K562 (cell line): ENCODE results near the gene NRXN2. TPM values are rescaled to one million over a fixed set of nuclear protein-coding genes. Genes with fewer than 3 reads are reported as not detected.

Experiments
- ATAC-seq: fragments of 200-7000 bp; cut with Tn5 transposase; 3 replicates; pipeline ENCODE4 v1.9.1; 2020; ENCODE audit warnings: moderate library complexity
- BruUV-seq: library from RNA; stranded (reverse); fragments of 400-500 nt; replicated peaks from 2 replicates; lab custom pipeline; 2021; lab: Mats Ljungman, UMichigan
- CTCF ChIA-PET: fragments of 300-600 bp; formaldehyde crosslinking; extraction: SDS; loops from one replicate; lab custom pipeline; 2021; ENCODE audit warnings: low intra/inter-chr PET ratio; lab: Yijun Ruan, JAX
- POLR2A ChIA-PET: fragments of 300-600, 350-650 bp; sonication (Branson Sonifier 250); formaldehyde crosslinking; extraction: SDS; loops from one replicate; lab custom pipeline; 2021; ENCODE audit warnings: antibody characterized with exemption, inconsistent platforms; lab: Yijun Ruan, JAX
- DNase-seq, 4 experiments: peaks; one replicate each; pipeline versions ENCODE4 v3.0.0 to v3.0.0-alpha.2; 2011 to 2018; ENCODE audit warnings: low spot score in 3 of 4, mixed read lengths in 3 of 4; ENCODE audit errors: extremely low read depth in 1 of 4
- FAIRE-seq: peaks from 2 replicates; lab custom pipeline; 2011; peaks lifted over from hg19 to GRCh38; lab: Jason Lieb, UNC
- H2AFZ ChIP-seq: 2 replicates; pipeline ENCODE4 v1.6.0; 2011; ENCODE audit warnings: low read depth, low read length, control low read depth, inconsistent platforms
- H3K27ac ChIP-seq: fragments of 200-600 bp; 3 replicates; pipeline ENCODE4 v1.8.0; 2011; ENCODE audit warnings: low read depth, mild to moderate bottlenecking, control low read depth, inconsistent platforms, low read length, moderate library complexity, mixed read lengths; ENCODE audit errors: extremely low read depth
- H3K27me3 ChIP-seq, 2 experiments: fragments of 300-600 bp in 1 of 2; 2 replicates in 1 of 2; 3 replicates in 1 of 2; pipeline versions ENCODE4 v1.6.0 to v1.8.0; 2011; ENCODE audit warnings: inconsistent platforms in 2 of 2, low read length in 2 of 2, mild to moderate bottlenecking in 1 of 2, mixed read lengths in 1 of 2, moderate library complexity in 1 of 2; ENCODE audit not compliant: control insufficient read depth in 2 of 2, insufficient read depth in 2 of 2
- H3K36me3 ChIP-seq: fragments of 300-600 bp; 3 replicates; pipeline ENCODE4 v1.8.0; 2011; ENCODE audit warnings: mild to moderate bottlenecking, low read length, inconsistent platforms; ENCODE audit not compliant: control insufficient read depth, insufficient read depth
- H3K4me1 ChIP-seq, 2 experiments: fragments of 200-600 bp in 1 of 2; replicated peaks in 1 of 2; 2 replicates in 1 of 2; 3 replicates in 1 of 2; pipeline versions ENCODE4 v1.5.1 to v1.8.0; 2011; ENCODE audit warnings: inconsistent platforms in 2 of 2, low read length in 2 of 2, mild to moderate bottlenecking in 1 of 2, mixed read lengths in 1 of 2, moderate library complexity in 1 of 2; ENCODE audit not compliant: control insufficient read depth in 2 of 2, insufficient read depth in 2 of 2
- H3K4me2 ChIP-seq: 2 replicates; pipeline ENCODE4 v1.6.1; 2011; ENCODE audit warnings: low read length, control low read depth, inconsistent platforms, mixed read lengths; ENCODE audit not compliant: insufficient read depth
- H3K4me3 ChIP-seq: fragments of 200-600 bp; sonication (generic), shearing (Covaris generic); 2 replicates; pipeline ENCODE4 v1.5.1; 2016; ENCODE audit warnings: control low read depth, inconsistent platforms
- H3K79me2 ChIP-seq: fragments of 200-600 bp; 3 replicates; pipeline ENCODE4 v1.8.0; 2011; ENCODE audit warnings: low read length, inconsistent platforms; ENCODE audit not compliant: control insufficient read depth, insufficient read depth
- H3K9ac ChIP-seq, 2 experiments: 2 replicates each; pipeline versions ENCODE4 v1.6.0 to v1.6.1; 2011; ENCODE audit warnings: low read depth in 2 of 2, low read length in 2 of 2, control low read depth in 1 of 2, inconsistent platforms in 1 of 2, mild to moderate bottlenecking in 1 of 2, mixed read lengths in 1 of 2; ENCODE audit not compliant: insufficient read depth in 1 of 2
- H3K9me1 ChIP-seq: one replicate; pipeline ENCODE4 v1.6.0; 2011; ENCODE audit warnings: inconsistent platforms, mild to moderate bottlenecking, low read length, moderate library complexity; ENCODE audit not compliant: control insufficient read depth, insufficient read depth
- H3K9me3 ChIP-seq: replicated peaks from 2 replicates; pipeline ENCODE4 v1.5.1; 2011; ENCODE audit warnings: low read depth, low read length, inconsistent platforms; ENCODE audit not compliant: control insufficient read depth, insufficient read depth
- H4K20me1 ChIP-seq: replicated peaks from 2 replicates; pipeline ENCODE4 v1.6.1; 2011; ENCODE audit warnings: low read length, inconsistent platforms, mixed read lengths; ENCODE audit not compliant: control insufficient read depth, insufficient read depth
- HDAC1 ChIP-seq, 2 experiments: fragments of 450-650 bp; IDR thresholded peaks; 2 replicates each; pipeline ENCODE4 v1.6.1; 2016 to 2017; ENCODE audit warnings: inconsistent platforms in 1 of 2, mild to moderate bottlenecking in 1 of 2, moderate library complexity in 1 of 2
- L3MBTL2 ChIP-seq: fragments of 450-650 bp; IDR thresholded peaks from 2 replicates; pipeline ENCODE4 v1.6.1; 2016; ENCODE audit warnings: mild to moderate bottlenecking, moderate library complexity
- MGA ChIP-seq: fragments of 450-650 bp; IDR thresholded peaks from 2 replicates; pipeline ENCODE4 v1.6.1; 2016; ENCODE audit warnings: mild to moderate bottlenecking, moderate library complexity
- ZNF311 ChIP-seq: fragments of 250-450 bp; sonication (Bioruptor Pico); IDR thresholded peaks from 2 replicates; pipeline ENCODE4 v1.4.0; 2020; ENCODE audit warnings: mild to moderate bottlenecking, moderate library complexity
- ZNF398 ChIP-seq: fragments of 250-450 bp; sonication (Bioruptor Pico); IDR thresholded peaks from 2 replicates; pipeline ENCODE4 v1.8.0; 2021; ENCODE audit warnings: moderate library complexity, mild to moderate bottlenecking, inconsistent platforms
- ZNF830 ChIP-seq: fragments of 250-450 bp; sonication (Bioruptor Pico); IDR thresholded peaks from 2 replicates; pipeline ENCODE4 v1.5.0; 2021; ENCODE audit warnings: mild to moderate bottlenecking
- WGBS: fragments of 100-300 bp; shearing (Covaris generic); methylation state at CpG from one replicate; pipeline ENCODE4 v1.1.6; 2016; ENCODE audit warnings: low coverage, mixed read lengths; ENCODE audit not compliant: insufficient coverage; ENCODE audit errors: missing lambda C conversion rate; 5-methylcytosine and 5-hydroxymethylcytosine counted together
- in situ Hi-C: fragments of 300-500 bp; cut with MboI; formaldehyde crosslinking; loops from 4 replicates; pipeline ENCODE4 v1.15.0; 2018; ENCODE audit warnings: inconsistent platforms, mixed read lengths
- intact Hi-C: fragments of 100-400 bp; cut with micrococcal nuclease; formaldehyde crosslinking; loops from 2 replicates; pipeline ENCODE4 v1.14.2; 2022
- polyA plus RNA-seq, 8 experiments: library from polyadenylated mRNA; depleted of rRNA in 4 of 8; stranded (reverse) in 5 of 8; unstranded in 3 of 8; fragments of >200 nt; fragmentation: Nextera tagmentation in 2 of 8; fragmentation: Illumina TruSeq in 1 of 8; extraction: Ambion mirVana in 2 of 8; extraction: Trizol in 1 of 8; gene quantifications; 2 replicates each; pipeline versions ENCODE4 v1.2.1 to v1.2.3, GENCODE V29; 2011 to 2014; ENCODE audit warnings: inconsistent platforms in 1 of 8, missing spikeins in 1 of 8
- total RNA-seq, 7 experiments: library from RNA; depleted of rRNA in 6 of 7; stranded (reverse); fragments of >200 nt in 6 of 7; fragmentation: Illumina TruSeq in 2 of 7; extraction: Trizol in 2 of 7; gene quantifications; 2 replicates each; pipeline versions ENCODE4 v1.2.1 to v1.2.3, GENCODE V29; 2011 to 2021; ENCODE audit warnings: low replicate concordance in 1 of 7

Gene NRXN2
- total and polyA plus RNA-seq, 9 of the 15 experiments (the other 6 are each of a cell fraction or from before 2014, with no cell fraction given) = 0.07 to 0.47 (median 0.15) TPM; not detected in 4

GRCh38 chr11:64715756-64716472, 7.1 kb downstream of the NRXN2 start:
- H3K9ac ChIP-seq = no peak overlapping the region
- no peaks in the 10 kb centered on the region; the same call in 1 of the 2 replicates for H3K9me3 ChIP-seq
- BruUV-seq = no TSS peak
- in situ Hi-C loops = no loop called here
- intact Hi-C loops = no loop called here
- ChIA-PET CTCF (no interaction called here), POLR2A (interaction anchor here (1.3 to 1.5 kb wide), 3 partner anchors 12 to 20 kb away, joined by 3 to 4 read pairs (median 4); no protein-coding TSS in a partner anchor)
- H3K27me3 ChIP-seq = peaks cover 37 to 71% of the 10 kb centered on the region in 2 experiments
- ATAC-seq (no peak), FAIRE-seq (no peak), DNase-seq (no peak)
- no peak overlapping the region for H3K4me3 ChIP-seq
- peaks cover 4 to 42% of the 10 kb centered on the region in 2 experiments for H3K4me1 ChIP-seq
- H3K4me2 ChIP-seq = no peak overlapping the region
- peaks cover 29% of the 10 kb centered on the region for H4K20me1 ChIP-seq
- H3K79me2 ChIP-seq = no peaks in the 10 kb centered on the region
- WGBS = under 1% methylated on average over 11 of the region's 13 CpGs
- no peak overlapping the region for H2AFZ ChIP-seq
- no peaks in the 10 kb centered on the region for H3K36me3 ChIP-seq
- H3K27ac ChIP-seq = no peak overlapping the region
- no peaks in the 10 kb centered on the region for H3K9me1 ChIP-seq
- TF ChIP-seq ZNF398 (CRISPR knock-in tag) (no peak), HDAC1 (IDR thresholded peaks at IDR 0.05) (no peak), L3MBTL2 (peak; percentile 79), MGA (0 out of 2 replicates have a peak, but pooled peaks have one; percentile 52), ZNF830 (CRISPR knock-in tag) (no peak), ZNF311 (no peak)
